HG02840 (cell line): Measurements from ENCODE around the gene ABCB1.

Experiments used
- ATAC-seq: cut with Tn5 transposase; IDR thresholded peaks from one replicate; pipeline ENCODE4 v1.9.1; 2021; ENCODE audit warnings: mild to moderate bottlenecking, moderate library complexity, moderate number of reproducible peaks; ENCODE audit not compliant: unreplicated experiment, low FRiP score

The ABCB1 gene

GRCh38 chr7:87517136-87517815 is 83.4 kb downstream of the ABCB1 start:
- ATAC-seq, result no peak

GRCh38 chr7:87513735-87514335 is 86.8 kb downstream of the ABCB1 start:
- ATAC-seq, result no peak

GRCh38 chr7:87512906-87513305 is 87.8 kb downstream of the ABCB1 start:
- no peak for ATAC-seq

- no peak for ATAC-seq
These were observed 89.2 kb downstream of the ABCB1 start for GRCh38 chr7:87511510-87511909.

- ATAC-seq, result no peak
These were observed 90.2 kb downstream of the ABCB1 start for GRCh38 chr7:87510411-87510875.

- no peak for ATAC-seq
These were observed 93.2 kb downstream of the ABCB1 start for GRCh38 chr7:87507446-87507845.

GRCh38 chr7:87506246-87507180 is 94.2 kb downstream of the ABCB1 start:
- ATAC-seq, result no peak

GRCh38 chr7:87505557-87506245 is 95.0 kb downstream of the ABCB1 start:
- ATAC-seq, result no peak

- ATAC-seq, result no peak
These were observed 95.6 kb downstream of the ABCB1 start for GRCh38 chr7:87505122-87505521.

- no peak for ATAC-seq
These were observed 101.2 kb downstream of the ABCB1 start for GRCh38 chr7:87499494-87499893.

GRCh38 chr7:87498893-87499292 is 101.8 kb downstream of the ABCB1 start:
- ATAC-seq, result no peak

- no peak for ATAC-seq
These were observed 103.2 kb downstream of the ABCB1 start for GRCh38 chr7:87497482-87497881.

- ATAC-seq, result no peak
These were observed 105.3 kb downstream of the ABCB1 start for GRCh38 chr7:87495366-87495765.

GRCh38 chr7:87494454-87494853 is 106.2 kb downstream of the ABCB1 start:
- ATAC-seq, result no peak

- no peak for ATAC-seq
These were observed 117.6 kb downstream of the ABCB1 start for GRCh38 chr7:87483131-87483530.

- no peak for ATAC-seq
These were observed 118.6 kb downstream of the ABCB1 start for GRCh38 chr7:87482115-87482514.

GRCh38 chr7:87480386-87480785 is 120.3 kb downstream of the ABCB1 start:
- no peak for ATAC-seq

- no peak for ATAC-seq
These were observed 120.7 kb downstream of the ABCB1 start for GRCh38 chr7:87479951-87480350.

GRCh38 chr7:87476179-87476557 is 124.5 kb downstream of the ABCB1 start:
- ATAC-seq, result no peak

- ATAC-seq, result no peak
These were observed 125.1 kb downstream of the ABCB1 start, which contains the start of gene ABCB4 for GRCh38 chr7:87475359-87476178. Gene ABCB4, minus strand, starts transcription at chr7:87475680. Its CDS starts 215 bp downstream, at chr7:87475465.
